Gastrocnemius medialis (tissue), 4 donors: Measurements from ENCODE around the gene INPP4B.

Source experiments
- CTCF ChIP-seq, 5 experiments: fragments of 450-650 bp in 3 of 5; fragments of 200-600 bp in 2 of 5; sonication (generic) in 2 of 5; IDR thresholded peaks in 4 of 5; conservative IDR thresholded peaks in 1 of 5; 1 replicate in 4 of 5; 2 replicates in 1 of 5; pipeline ENCODE4 v1.5.1; 2016 to 2019; ENCODE audit warnings: antibody characterized with exemption in 5 of 5, mild to moderate bottlenecking in 3 of 5, moderate library complexity in 3 of 5
- POLR2A ChIP-seq, 2 donors: fragments of 450-650 bp; IDR thresholded peaks; one replicate each; pipeline ENCODE4 v1.6.1; 2017; ENCODE audit warnings: antibody characterized with exemption in 2 of 2, mild to moderate bottlenecking in 2 of 2, moderate library complexity in 2 of 2

- no peak for TF ChIP-seq CTCF (IDR thresholded peaks at IDR 0.05 in 4 of 5, conservative IDR thresholded peaks at IDR 0.05 in 1 of 5)
- no peak for TF ChIP-seq POLR2A (IDR thresholded peaks at IDR 0.05)
Observed at GRCh38 chr4:142703694-142704309, 142.3 kb downstream of the INPP4B start.
